Stimulated activated CD4-positive, alpha-beta T cell treated with anti-CD3 and anti-CD28 coated beads, Interleukin-2, amount 100 ng/mL, for 24 hours (primary cell): ENCODE data around the gene PAN3.
A peak's percentile ranks its signal among the peaks of the same experiment; 100 is the strongest.

Experiments used
- DNase-seq, 2 donors: peaks; one replicate each; pipeline ENCODE4 v3.0.0-alpha.2; 2020

Gene PAN3

GRCh38 chr13:28314879-28315278 lies 176.5 kb downstream of the PAN3 start:
- DNase-seq, result no peak

- DNase-seq, result no peak
Measured at GRCh38 chr13:28316129-28316528, 177.8 kb downstream of the PAN3 start.

GRCh38 chr13:28316836-28317235 lies 178.5 kb downstream of the PAN3 start:
- no peak for DNase-seq

- DNase-seq, result no peak
Measured at GRCh38 chr13:28318496-28318895, 180.2 kb downstream of the PAN3 start.

- no peak for DNase-seq
Measured at GRCh38 chr13:28319528-28319927, 181.2 kb downstream of the PAN3 start.

- DNase-seq, result no peak
Measured at GRCh38 chr13:28320209-28320608, 181.9 kb downstream of the PAN3 start.

GRCh38 chr13:28320884-28321574 lies 182.7 kb downstream of the PAN3 start:
- no peak for DNase-seq

GRCh38 chr13:28321756-28322155 lies 183.4 kb downstream of the PAN3 start:
- no peak for DNase-seq

GRCh38 chr13:28322256-28322905 lies 184.0 kb downstream of the PAN3 start:
- DNase-seq, result no peak

GRCh38 chr13:28324181-28324789 lies 185.9 kb downstream of the PAN3 start:
- peak; percentile 48 to 57 for DNase-seq

GRCh38 chr13:28325022-28325421 lies 186.7 kb downstream of the PAN3 start:
- no peak for DNase-seq

- DNase-seq, result no peak
Measured at GRCh38 chr13:28326056-28326455, 187.7 kb downstream of the PAN3 start.

- DNase-seq, result no peak
Measured at GRCh38 chr13:28327373-28328270, 189.3 kb downstream of the PAN3 start.

- DNase-seq, result no peak
Measured at GRCh38 chr13:28328271-28328607, 189.9 kb downstream of the PAN3 start.

GRCh38 chr13:28329395-28330158 lies 191.2 kb downstream of the PAN3 start:
- no peak for DNase-seq

- no peak for DNase-seq
Measured at GRCh38 chr13:28333204-28333881, 195.0 kb downstream of the PAN3 start.

- DNase-seq, result no peak
Measured at GRCh38 chr13:28336193-28336657, 197.9 kb downstream of the PAN3 start.

GRCh38 chr13:28337166-28338005 lies 199.0 kb downstream of the PAN3 start:
- DNase-seq, result no peak

GRCh38 chr13:28338006-28338574 lies 199.7 kb downstream of the PAN3 start:
- no peak for DNase-seq

- no peak for DNase-seq
Measured at GRCh38 chr13:28338742-28339141, 200.4 kb downstream of the PAN3 start.

- DNase-seq, result no peak
Measured at GRCh38 chr13:28339419-28339818, 201.1 kb downstream of the PAN3 start.
